Mesodermal cell (in vitro differentiated cells): ENCODE data around the gene NTF4.

ENCODE experiments used
- H3K27ac ChIP-seq: 2 replicates; pipeline ENCODE4 v1.7.0; 2013; ENCODE audit warnings: mild to moderate bottlenecking, low read depth, low read length, moderate library complexity; ENCODE audit not compliant: severe bottlenecking
- H3K36me3 ChIP-seq: 2 replicates; pipeline ENCODE4 v1.7.1; 2013; ENCODE audit warnings: mild to moderate bottlenecking, low read length, moderate library complexity; ENCODE audit not compliant: control insufficient read depth, insufficient read depth
- H3K4me1 ChIP-seq: one replicate; pipeline ENCODE4 v1.7.1; 2013; ENCODE audit warnings: mild to moderate bottlenecking, low read length; ENCODE audit not compliant: insufficient read depth, control insufficient read depth, poor library complexity, severe bottlenecking
- H3K4me3 ChIP-seq: 2 replicates; pipeline ENCODE4 v1.7.0; 2013; ENCODE audit warnings: low read length, control low read depth, mild to moderate bottlenecking; ENCODE audit not compliant: insufficient read depth, poor library complexity, severe bottlenecking; ENCODE audit errors: extremely low read depth
- H3K9me3 ChIP-seq: 2 replicates; pipeline ENCODE4 v1.7.1; 2013; ENCODE audit warnings: mild to moderate bottlenecking, low read length, moderate library complexity; ENCODE audit not compliant: control insufficient read depth
- WGBS, 2 experiments: methylation state at CpG; one replicate each; pipeline ENCODE4 v1.1.5; 2013; ENCODE audit warnings: missing lambda C conversion rate in 2 of 2; ENCODE audit not compliant: insufficient coverage in 2 of 2; 5-methylcytosine and 5-hydroxymethylcytosine counted together

NTF4 gene

GRCh38 chr19:49017666-49018351, 46.8 kb downstream of the NTF4 start:
- 5 to 9% methylated on average over 49 to 59 of the region's 62 CpGs for WGBS, 2 experiments
- H3K27ac ChIP-seq = no peak overlapping the region
- H3K36me3 ChIP-seq = peaks cover 25% of the 10 kb centered on the region
- H3K4me1 ChIP-seq = peaks cover 5% of the 10 kb centered on the region
- H3K9me3 ChIP-seq = no peaks in the 10 kb centered on the region
- peak overlapping the region; percentile 26 for H3K4me3 ChIP-seq

GRCh38 chr19:49017041-49017665, 47.5 kb downstream of the NTF4 start, which contains the start of gene LHB:
Gene LHB, minus strand, starts transcription at chr19:49017091. Its CDS starts 10 bp downstream, at chr19:49017081.
- H3K27ac ChIP-seq = no peak within 1 kb of the TSS
- H3K9me3 ChIP-seq = no peaks in the 10 kb centered on the region
- 73 to 78% methylated on average over 12 of the region's 17 CpGs for WGBS, 2 experiments
- H3K36me3 ChIP-seq = peaks cover 32% of the 10 kb centered on the region
- H3K4me1 ChIP-seq = peaks cover 5% of the 10 kb centered on the region
- peak within 1 kb of the TSS; percentile 26 for H3K4me3 ChIP-seq

GRCh38 chr19:49016067-49016839, 48.4 kb downstream of the NTF4 start:
- H3K4me3 ChIP-seq = no peak overlapping the region
- H3K9me3 ChIP-seq = no peaks in the 10 kb centered on the region
- H3K27ac ChIP-seq = no peak overlapping the region
- H3K4me1 ChIP-seq = peaks cover 3% of the 10 kb centered on the region
- WGBS, 2 experiments = 95 to 98% methylated on average over 16 to 17 of the region's 29 CpGs
- peaks cover 37% of the 10 kb centered on the region for H3K36me3 ChIP-seq

- 92 to 95% methylated on average over 17 to 18 of the region's 18 CpGs for WGBS, 2 experiments
- Histone ChIP-seq H3K27ac (no peak overlapping the region), H3K36me3 (peaks cover 51% of the 10 kb centered on the region), H3K9me3 (no peaks in the 10 kb centered on the region), H3K4me1 (no peaks in the 10 kb centered on the region), H3K4me3 (no peak overlapping the region)
Measured at GRCh38 chr19:49014870-49015255, 49.8 kb downstream of the NTF4 start.

GRCh38 chr19:49014123-49014869, 50.3 kb downstream of the NTF4 start:
- 95 to 96% methylated on average over 29 to 30 of the region's 32 CpGs for WGBS, 2 experiments
- Histone ChIP-seq H3K9me3 (no peaks in the 10 kb centered on the region), H3K36me3 (peaks cover 55% of the 10 kb centered on the region), H3K4me3 (no peak overlapping the region), H3K4me1 (no peaks in the 10 kb centered on the region), H3K27ac (no peak overlapping the region)

GRCh38 chr19:49011194-49011593, 53.4 kb downstream of the NTF4 start:
- Histone ChIP-seq H3K27ac (no peak overlapping the region), H3K9me3 (no peaks in the 10 kb centered on the region), H3K4me1 (no peaks in the 10 kb centered on the region), H3K4me3 (no peak overlapping the region), H3K36me3 (peaks cover 69% of the 10 kb centered on the region)
- 87 to 89% methylated on average over 12 to 17 of the region's 17 CpGs for WGBS, 2 experiments
